Ovary (tissue), 9 donors: ENCODE measurements around the gene MT1H. TPM values are rescaled to one million over a fixed set of nuclear protein-coding genes. Genes with fewer than 3 reads are reported as not detected.

Experiments
- DNase-seq, 5 donors: peaks; one replicate each; pipeline ENCODE4 v3.0.0-alpha.2; 2019 to 2020
- H3K27ac ChIP-seq, 2 donors: fragments of 200-600 bp; one replicate each; pipeline versions ENCODE4 v1.5.1 to v1.8.0; 2019 to 2022
- H3K27me3 ChIP-seq: fragments of 200-600 bp; one replicate; pipeline ENCODE4 v1.8.0; 2022
- H3K36me3 ChIP-seq: fragments of 200-600 bp; sonication (generic); one replicate; pipeline ENCODE4 v1.5.1; 2019
- H3K4me1 ChIP-seq: one replicate; pipeline ENCODE4 v1.8.1; 2013; ENCODE audit warnings: mild to moderate bottlenecking, moderate library complexity; ENCODE audit not compliant: insufficient read depth
- H3K4me3 ChIP-seq: fragments of 200-600 bp; sonication (generic); one replicate; pipeline ENCODE4 v1.5.1; 2017
- H3K9me3 ChIP-seq, 2 donors: fragments of 200-600 bp in 1 of 2; sonication (generic) in 1 of 2; one replicate each; pipeline versions ENCODE4 v1.5.1 to v1.8.1; 2013 to 2019; ENCODE audit warnings: mild to moderate bottlenecking in 1 of 2, moderate library complexity in 1 of 2
- EP300 ChIP-seq: sonication (generic); formaldehyde crosslinking; IDR thresholded peaks from one replicate; pipeline ENCODE4 v1.6.1; 2017; ENCODE audit warnings: antibody characterized with exemption
- POLR2A ChIP-seq: fragments of 450-650 bp; IDR thresholded peaks from one replicate; pipeline ENCODE4 v1.6.1; 2017; ENCODE audit warnings: antibody characterized with exemption, mild to moderate bottlenecking, moderate library complexity
- WGBS, 3 donors: extraction: QIAGEN DNeasy Blood & Tissue Kit in 1 of 3; methylation state at CpG; one replicate each; pipeline versions ENCODE4 v1.1.5 to v1.1.7; 2013 to 2017; 5-methylcytosine and 5-hydroxymethylcytosine counted together
- intact Hi-C, 4 donors: fragments of 100-400 bp; cut with DNase I; formaldehyde crosslinking; loops; one replicate each; pipeline versions ENCODE4 v1.11.0 to v1.15.1; 2022 to 2023
- polyA plus RNA-seq, 2 donors: library from polyadenylated mRNA; stranded (reverse); fragments of 200-250 nt in 1 of 2; fragments of 350-450 nt in 1 of 2; fragmentation: Illumina TruSeq in 1 of 2; extraction: RNeasy Lipid Tissue Mini Kit (QIAGEN cat#74804) in 1 of 2; gene quantifications; one replicate each; pipeline ENCODE4 v1.2.3, GENCODE V29; 2013 to 2014
- total RNA-seq, 7 donors: library from RNA; depleted of rRNA in 2 of 7; stranded (reverse); fragments of >200 nt in 2 of 7; fragmentation: NEBNext Ultra II Directional in 3 of 7; extraction: Animal tissue kit (Norgen Biotek cat#: 25700) in 3 of 7; gene quantifications; one replicate each; pipeline versions ENCODE4 v1.1.0 to v1.2.4, GENCODE V29; 2016 to 2023
- TF ChIP-seq, protein P1 (sequence below), 3 donors: fragments of 450-650 bp in 2 of 3; fragments of 200-600 bp in 1 of 3; IDR thresholded peaks; one replicate each; pipeline versions ENCODE4 v1.5.1 to v1.8.0; 2016 to 2022; ENCODE audit warnings: antibody characterized with exemption in 3 of 3, mild to moderate bottlenecking in 1 of 3
- donor health status: DM: no; HTN: no; CAD: no; lungs with moderate emphysema.
- donor health status: DM: no; HTN: no; CAD: no.
- donor health status: Bipolar disorder and iron deficiency.
- donor health status: DM: yes; HTN: yes; CAD: no.
- donor health status: DM: no; HTN: no; CAD: no.
- donor health status: DM: yes; HTN: yes; CAD: no.

MT1H gene
- total and polyA plus RNA-seq, 9 donors = 0.79 TPM; not detected in 8

DNA sequence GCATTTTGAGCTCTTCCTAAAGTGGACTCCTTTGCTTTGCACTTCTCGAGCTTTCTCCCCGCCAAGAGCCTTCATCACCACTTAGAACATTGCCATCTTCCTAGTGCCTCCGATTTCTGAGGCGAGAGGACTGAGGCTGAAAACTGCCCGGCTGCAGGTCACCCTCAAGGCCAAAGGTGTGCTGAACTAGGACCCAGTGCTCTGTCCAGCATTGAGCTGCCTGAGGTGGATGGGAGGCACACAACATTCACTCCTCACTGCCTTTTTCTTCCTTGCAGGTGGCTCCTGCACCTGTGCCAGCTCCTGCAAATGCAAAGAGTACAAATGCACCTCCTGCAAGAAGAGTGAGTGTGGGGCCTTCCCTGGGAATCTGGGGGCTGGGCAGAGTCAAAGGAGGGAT is 25.8 kb upstream of the MT1H start:
- no peaks in the 10 kb centered on the region for H3K9me3 ChIP-seq
- no peak for DNase-seq
- intact Hi-C loops = loop anchor here in 1 of 4 donors (1.0 kb wide), 1 partner anchor 34 kb away; no protein-coding TSS in a partner anchor
- H3K4me3 ChIP-seq = no peak overlapping the region
- WGBS, 3 donors = 25 to 41% (median 37%) methylated on average over 5 of the region's 5 CpGs
- peaks cover 3% of the 10 kb centered on the region for H3K4me1 ChIP-seq
- TF ChIP-seq POLR2A (no peak), EP300 (no peak)
- TF ChIP-seq, protein P1, sequence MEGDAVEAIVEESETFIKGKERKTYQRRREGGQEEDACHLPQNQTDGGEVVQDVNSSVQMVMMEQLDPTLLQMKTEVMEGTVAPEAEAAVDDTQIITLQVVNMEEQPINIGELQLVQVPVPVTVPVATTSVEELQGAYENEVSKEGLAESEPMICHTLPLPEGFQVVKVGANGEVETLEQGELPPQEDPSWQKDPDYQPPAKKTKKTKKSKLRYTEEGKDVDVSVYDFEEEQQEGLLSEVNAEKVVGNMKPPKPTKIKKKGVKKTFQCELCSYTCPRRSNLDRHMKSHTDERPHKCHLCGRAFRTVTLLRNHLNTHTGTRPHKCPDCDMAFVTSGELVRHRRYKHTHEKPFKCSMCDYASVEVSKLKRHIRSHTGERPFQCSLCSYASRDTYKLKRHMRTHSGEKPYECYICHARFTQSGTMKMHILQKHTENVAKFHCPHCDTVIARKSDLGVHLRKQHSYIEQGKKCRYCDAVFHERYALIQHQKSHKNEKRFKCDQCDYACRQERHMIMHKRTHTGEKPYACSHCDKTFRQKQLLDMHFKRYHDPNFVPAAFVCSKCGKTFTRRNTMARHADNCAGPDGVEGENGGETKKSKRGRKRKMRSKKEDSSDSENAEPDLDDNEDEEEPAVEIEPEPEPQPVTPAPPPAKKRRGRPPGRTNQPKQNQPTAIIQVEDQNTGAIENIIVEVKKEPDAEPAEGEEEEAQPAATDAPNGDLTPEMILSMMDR (IDR thresholded peaks at IDR 0.05) = no peak
- H3K36me3 ChIP-seq = no peaks in the 10 kb centered on the region
- H3K27ac ChIP-seq = no peak overlapping the region
- H3K27me3 ChIP-seq = no peaks in the 10 kb centered on the region

DNA sequence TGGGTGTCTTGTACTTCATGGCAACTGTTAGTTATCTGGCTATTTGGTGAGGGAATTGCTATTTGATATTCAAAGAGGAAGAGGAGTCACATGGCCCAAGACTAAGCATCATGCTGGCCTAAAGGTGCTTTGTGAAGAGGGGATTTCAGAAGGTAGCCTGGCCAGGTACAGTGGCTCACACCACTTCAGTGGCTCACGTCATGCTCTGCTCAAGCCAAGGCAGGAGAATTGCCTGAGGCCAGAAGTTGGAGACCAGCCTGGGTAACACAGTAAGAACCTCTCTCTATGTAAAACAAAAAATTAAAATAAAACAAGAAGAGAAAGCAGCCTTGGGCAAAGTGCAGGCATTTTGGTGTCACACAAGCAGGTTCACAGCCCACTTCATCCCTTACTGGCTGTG is 24.3 kb upstream of the MT1H start:
- intact Hi-C loops = no loop called here
- WGBS, 3 donors = 85 to 95% (median 86%) methylated on average over 1 of the region's 1 CpG
- Histone ChIP-seq H3K9me3 (no peaks in the 10 kb centered on the region), H3K36me3 (no peaks in the 10 kb centered on the region), H3K27ac (no peak overlapping the region), H3K27me3 (no peaks in the 10 kb centered on the region), H3K4me3 (no peak overlapping the region), H3K4me1 (peaks cover 3% of the 10 kb centered on the region)
- TF ChIP-seq, protein P1 (IDR thresholded peaks at IDR 0.05) = no peak
- TF ChIP-seq EP300 (no peak), POLR2A (no peak)
- DNase-seq = no peak

DNA sequence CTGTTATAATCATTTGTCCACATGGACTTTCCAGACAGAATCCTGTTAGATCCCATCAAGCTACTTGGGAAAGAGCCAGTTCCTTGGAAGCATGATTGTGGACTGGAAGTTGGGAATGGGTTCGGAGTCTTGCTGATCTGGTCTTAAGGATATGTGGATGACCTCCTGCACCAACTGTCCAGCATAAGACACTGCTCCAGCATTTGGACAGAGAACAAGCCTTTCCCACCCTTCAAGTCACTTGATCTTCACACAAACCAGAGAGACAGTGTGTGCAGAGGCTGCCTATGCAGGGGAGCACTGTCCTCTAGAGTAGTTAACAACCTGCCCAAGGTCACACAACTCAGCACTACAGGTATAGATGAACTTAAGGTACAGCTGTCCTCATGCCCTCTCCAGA is 23.8 kb upstream of the MT1H start:
- no peaks in the 10 kb centered on the region for H3K27me3 ChIP-seq
- TF ChIP-seq POLR2A (no peak), EP300 (no peak)
- TF ChIP-seq, protein P1 (IDR thresholded peaks at IDR 0.05) = no peak
- intact Hi-C loops = no loop called here
- H3K9me3 ChIP-seq = no peaks in the 10 kb centered on the region
- no peak overlapping the region for H3K27ac ChIP-seq
- WGBS, 3 donors = 0 to 43% (median 0%) methylated on average over 1 of the region's 1 CpG
- no peak overlapping the region for H3K4me3 ChIP-seq
- H3K36me3 ChIP-seq = no peaks in the 10 kb centered on the region
- DNase-seq = no peak
- H3K4me1 ChIP-seq = peaks cover 3% of the 10 kb centered on the region

GRCh38 chr16:56647641-56648431 is 21.8 kb upstream of the MT1H start:
- TF ChIP-seq, protein P1 (IDR thresholded peaks at IDR 0.05) = no peak
- TF ChIP-seq EP300 (no peak), POLR2A (no peak)
- H3K27ac ChIP-seq = no peak overlapping the region
- WGBS, 3 donors = 24 to 40% (median 39%) methylated on average over 24 to 33 of the region's 33 CpGs
- no peak for DNase-seq
- H3K4me1 ChIP-seq = peaks cover 3% of the 10 kb centered on the region
- H3K27me3 ChIP-seq = no peaks in the 10 kb centered on the region
- no peak overlapping the region for H3K4me3 ChIP-seq
- H3K9me3 ChIP-seq = no peaks in the 10 kb centered on the region
- no peaks in the 10 kb centered on the region for H3K36me3 ChIP-seq
- intact Hi-C loops = no loop called here
